Gastroesophageal sphincter (tissue), 4 donors: Measurements from ENCODE around the gene LMBRD1. TPM values are rescaled to one million over a fixed set of nuclear protein-coding genes. Genes with fewer than 3 reads are reported as not detected.

Source experiments
- ATAC-seq: fragments of 150-250 bp; one replicate; pipeline ENCODE4 v1.9.1; 2016; ENCODE audit warnings: mild to moderate bottlenecking, moderate library complexity
- H3K27ac ChIP-seq, 4 donors: fragments of 200-600 bp; sonication (generic) in 3 of 4; 1 replicate in 3 of 4; 2 replicates in 1 of 4; pipeline ENCODE4 v1.5.1; 2016 to 2019
- H3K27me3 ChIP-seq: fragments of 200-600 bp; sonication (generic); one replicate; pipeline ENCODE4 v1.5.1; 2019
- H3K36me3 ChIP-seq, 2 donors: fragments of 200-600 bp; sonication (generic); one replicate each; pipeline ENCODE4 v1.5.1; 2019; ENCODE audit warnings: control low read depth in 1 of 2
- H3K4me1 ChIP-seq, 3 donors: fragments of 200-600 bp; sonication (generic); 1 replicate in 2 of 3; 2 replicates in 1 of 3; pipeline ENCODE4 v1.5.1; 2016 to 2019; ENCODE audit warnings: control low read depth in 2 of 3
- H3K4me3 ChIP-seq, 2 donors: fragments of 200-600 bp; sonication (generic); one replicate each; pipeline ENCODE4 v1.5.1; 2019; ENCODE audit warnings: mild to moderate bottlenecking in 1 of 2, moderate library complexity in 1 of 2
- H3K9me3 ChIP-seq, 3 donors: fragments of 200-600 bp; sonication (generic); one replicate each; pipeline ENCODE4 v1.5.1; 2017 to 2019; ENCODE audit warnings: control low read depth in 2 of 3
- CTCF ChIP-seq, 4 experiments: fragments of 200-600 bp in 2 of 4; fragments of 450-650 bp in 2 of 4; sonication (generic) in 1 of 4; IDR thresholded peaks; one replicate each; pipeline ENCODE4 v1.5.1; 2017 to 2019; ENCODE audit warnings: antibody characterized with exemption in 4 of 4, mild to moderate bottlenecking in 2 of 4, moderate library complexity in 2 of 4
- EP300 ChIP-seq: sonication (generic); formaldehyde crosslinking; IDR thresholded peaks from one replicate; pipeline ENCODE4 v1.6.1; 2017; ENCODE audit warnings: antibody characterized with exemption, mild to moderate bottlenecking
- POLR2A ChIP-seq, 2 donors: fragments of 450-650 bp; IDR thresholded peaks; one replicate each; pipeline ENCODE4 v1.6.1; 2017; ENCODE audit warnings: antibody characterized with exemption in 2 of 2, mild to moderate bottlenecking in 2 of 2, moderate library complexity in 1 of 2
- POLR2AphosphoS5 ChIP-seq: sonication (generic); formaldehyde crosslinking; IDR thresholded peaks from one replicate; pipeline ENCODE4 v1.6.1; 2017; ENCODE audit warnings: antibody characterized with exemption
- WGBS, 2 donors: methylation state at CpG; one replicate each; pipeline ENCODE4 v1.1.5; 2018; ENCODE audit warnings: low coverage in 1 of 2; 5-methylcytosine and 5-hydroxymethylcytosine counted together
- total RNA-seq, 4 donors: library from RNA; depleted of rRNA; stranded (reverse); fragments of >200 nt; gene quantifications; one replicate each; pipeline ENCODE4 v1.1.0, GENCODE V29; 2016

Gene LMBRD1
- total RNA-seq, 4 donors from 2014 or later = 45.4 to 78.0 (median 60.7) TPM

GRCh38 chr6:69820438-69820837, 23.6 kb upstream of the LMBRD1 start:
- Histone ChIP-seq H3K4me1 (no peaks in the 10 kb centered on the region), H3K4me3 (no peak overlapping the region), H3K27ac (no peak overlapping the region), H3K9me3 (no peaks in the 10 kb centered on the region), H3K36me3 (no peaks in the 10 kb centered on the region), H3K27me3 (no peaks in the 10 kb centered on the region)
- TF ChIP-seq EP300 (no peak), POLR2A (IDR thresholded peaks at IDR 0.05) (no peak), POLR2AphosphoS5 (no peak), CTCF (IDR thresholded peaks at IDR 0.05) (no peak)
- WGBS, 2 donors = 43 to 80% methylated on average over 1 of the region's 1 CpG
- no peak for ATAC-seq

GRCh38 chr6:69820018-69820417, 23.2 kb upstream of the LMBRD1 start:
- H3K27me3 ChIP-seq = no peaks in the 10 kb centered on the region
- WGBS, 2 donors = 100% methylated on average over 1 of the region's 1 CpG
- no peak for ATAC-seq
- no peaks in the 10 kb centered on the region for H3K4me1 ChIP-seq
- H3K9me3 ChIP-seq = no peaks in the 10 kb centered on the region
- no peak overlapping the region for H3K27ac ChIP-seq
- no peaks in the 10 kb centered on the region for H3K36me3 ChIP-seq
- H3K4me3 ChIP-seq = no peak overlapping the region
- no peak for TF ChIP-seq CTCF (IDR thresholded peaks at IDR 0.05)
- TF ChIP-seq POLR2AphosphoS5 = no peak
- no peak for TF ChIP-seq POLR2A (IDR thresholded peaks at IDR 0.05)
- TF ChIP-seq EP300 = no peak

DNA sequence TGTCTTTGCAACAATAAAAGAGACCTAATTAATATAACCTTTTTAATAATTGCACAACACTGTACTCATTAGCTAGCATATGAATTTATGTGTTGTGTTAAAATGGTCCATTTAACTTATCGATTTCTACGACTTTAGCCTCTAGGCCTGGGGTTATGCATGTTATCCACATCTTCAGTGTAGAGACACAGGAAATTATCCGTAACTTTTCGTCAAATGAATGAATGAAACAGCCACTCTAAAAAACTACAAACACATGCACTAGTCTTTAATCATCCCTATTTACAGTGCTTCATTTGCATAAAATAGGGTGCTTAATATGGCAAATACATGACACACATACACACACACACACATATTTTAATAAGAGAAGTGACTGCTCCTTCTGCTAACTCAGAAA, 22.3 kb upstream of the LMBRD1 start:
- no peak for ATAC-seq
- no peak overlapping the region for H3K4me3 ChIP-seq
- 96 to 98% methylated on average over 4 of the region's 4 CpGs for WGBS, 2 donors
- no peaks in the 10 kb centered on the region for H3K9me3 ChIP-seq
- H3K27ac ChIP-seq = no peak overlapping the region
- TF ChIP-seq EP300 = no peak
- no peak for TF ChIP-seq POLR2A (IDR thresholded peaks at IDR 0.05)
- no peak for TF ChIP-seq CTCF (IDR thresholded peaks at IDR 0.05)
- no peak for TF ChIP-seq POLR2AphosphoS5
- H3K4me1 ChIP-seq = no peaks in the 10 kb centered on the region
- H3K36me3 ChIP-seq = no peaks in the 10 kb centered on the region
- no peaks in the 10 kb centered on the region for H3K27me3 ChIP-seq

- H3K4me3 ChIP-seq = no peak overlapping the region
- no peaks in the 10 kb centered on the region for H3K4me1 ChIP-seq
- H3K9me3 ChIP-seq = no peaks in the 10 kb centered on the region
- no peaks in the 10 kb centered on the region for H3K27me3 ChIP-seq
- 71 to 100% methylated on average over 1 to 2 of the region's 2 CpGs for WGBS, 2 donors
- H3K36me3 ChIP-seq = no peaks in the 10 kb centered on the region
- ATAC-seq = no peak
- no peak overlapping the region for H3K27ac ChIP-seq
- TF ChIP-seq POLR2AphosphoS5 (no peak), POLR2A (IDR thresholded peaks at IDR 0.05) (no peak), CTCF (IDR thresholded peaks at IDR 0.05) (no peak), EP300 (no peak)
Observed at GRCh38 chr6:69818223-69818930, 21.6 kb upstream of the LMBRD1 start.

DNA sequence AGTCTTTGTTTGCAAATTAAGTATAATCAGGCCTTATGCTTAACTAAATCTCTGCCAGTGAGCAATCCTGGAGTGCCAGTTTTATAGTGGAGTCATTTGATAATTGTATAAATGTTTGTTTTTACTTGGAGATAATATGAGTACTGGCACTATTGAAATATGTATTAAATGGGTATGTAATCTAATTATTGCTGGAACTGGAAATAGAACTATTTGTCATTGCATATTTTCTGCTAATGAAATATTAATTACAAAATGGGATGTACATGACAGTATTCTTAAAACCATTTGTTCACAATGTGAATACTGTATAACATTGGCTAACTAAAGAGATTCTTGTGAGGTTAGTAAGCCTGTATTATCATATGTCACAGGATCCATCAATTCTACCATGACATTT, 20.5 kb upstream of the LMBRD1 start:
- Histone ChIP-seq H3K36me3 (no peaks in the 10 kb centered on the region), H3K27ac (no peak overlapping the region), H3K9me3 (no peaks in the 10 kb centered on the region), H3K27me3 (no peaks in the 10 kb centered on the region), H3K4me1 (no peaks in the 10 kb centered on the region), H3K4me3 (no peak overlapping the region)
- TF ChIP-seq POLR2A (IDR thresholded peaks at IDR 0.05) (no peak), CTCF (IDR thresholded peaks at IDR 0.05) (no peak), POLR2AphosphoS5 (no peak), EP300 (no peak)
- ATAC-seq = no peak
